WTC11 (cell line): ENCODE results near the gene FHL5.

Source experiments
- ATF1 ChIP-seq: sonication (generic); formaldehyde crosslinking; IDR thresholded peaks from 2 replicates; pipeline ENCODE4 v1.8.1; 2023; ENCODE audit warnings: mild to moderate bottlenecking, moderate library complexity, missing genetic modification reagents
- CBFB ChIP-seq: sonication (generic); formaldehyde crosslinking; IDR thresholded peaks from 2 replicates; pipeline ENCODE4 v1.8.1; 2022; ENCODE audit warnings: mild to moderate bottlenecking, low read depth, missing genetic modification reagents
- CREB1 ChIP-seq: sonication (generic); formaldehyde crosslinking; IDR thresholded peaks from 2 replicates; pipeline ENCODE4 v1.8.0; 2023; ENCODE audit warnings: mild to moderate bottlenecking, missing genetic modification reagents
- CTCF ChIP-seq: fragments of 200-600 bp; IDR thresholded peaks from 2 replicates; pipeline ENCODE4 v1.8.0; 2022; ENCODE audit warnings: antibody characterized with exemption
- E2F5 ChIP-seq: sonication (generic); formaldehyde crosslinking; IDR thresholded peaks from 2 replicates; pipeline ENCODE4 v1.8.1; 2022; ENCODE audit warnings: mild to moderate bottlenecking, moderate library complexity, missing genetic modification reagents
- ELF4 ChIP-seq: sonication (generic); formaldehyde crosslinking; IDR thresholded peaks from 2 replicates; pipeline ENCODE4 v1.8.1; 2022; ENCODE audit warnings: low read depth, mild to moderate bottlenecking, moderate library complexity, missing genetic modification reagents
- ETV6 ChIP-seq: sonication (generic); formaldehyde crosslinking; IDR thresholded peaks from 2 replicates; pipeline ENCODE4 v1.8.1; 2022; ENCODE audit warnings: mild to moderate bottlenecking, missing genetic modification reagents
- GABPB1 ChIP-seq: sonication (generic); formaldehyde crosslinking; IDR thresholded peaks from 2 replicates; pipeline ENCODE4 v1.8.1; 2023; ENCODE audit warnings: mild to moderate bottlenecking, missing genetic modification reagents
- GTF2I ChIP-seq: fragments of 250-450 bp; sonication (Bioruptor Pico); conservative IDR thresholded peaks from 2 replicates; pipeline ENCODE4 v1.4.0; 2021; ENCODE audit warnings: mild to moderate bottlenecking
- HMGXB4 ChIP-seq: sonication (generic); formaldehyde crosslinking; IDR thresholded peaks from 2 replicates; pipeline ENCODE4 v1.8.1; 2023; ENCODE audit warnings: mild to moderate bottlenecking, moderate library complexity, missing genetic modification reagents
- TEAD4 ChIP-seq: sonication (generic); formaldehyde crosslinking; IDR thresholded peaks from 2 replicates; pipeline ENCODE4 v1.8.0; 2022; ENCODE audit warnings: mild to moderate bottlenecking, missing genetic modification reagents

- TF ChIP-seq CTCF (no peak), GTF2I (CRISPR knock-in tag) (no peak), CBFB (CRISPR knock-in tag) (0 out of 2 replicates have a peak, but pooled peaks have one; percentile 40), HMGXB4 (CRISPR knock-in tag) (peak; percentile 91), ATF1 (CRISPR knock-in tag) (no peak), E2F5 (CRISPR knock-in tag) (peak; percentile 44; the same call in 1 of the 2 replicates), ETV6 (CRISPR knock-in tag) (no peak), CREB1 (CRISPR knock-in tag) (peak; percentile 81), ELF4 (CRISPR knock-in tag) (no peak), TEAD4 (CRISPR knock-in tag) (no peak), GABPB1 (peak; percentile 77; the same call in 1 of the 2 replicates)
Measured at GRCh38 chr6:96521644-96522464, 41.1 kb upstream of the FHL5 start, which contains the start of gene UFL1.
